HG03025 (cell line): Measurements from ENCODE around the gene KRTAP8-1.

Experiments used
- ATAC-seq: cut with Tn5 transposase; IDR thresholded peaks from one replicate; pipeline ENCODE4 v1.9.1; 2021; ENCODE audit warnings: mild to moderate bottlenecking, moderate library complexity; ENCODE audit not compliant: unreplicated experiment, low FRiP score

KRTAP8-1 gene, protein sequence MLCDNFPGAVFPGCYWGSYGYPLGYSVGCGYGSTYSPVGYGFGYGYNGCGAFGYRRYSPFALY

GRCh38 chr21:30813174-30813573, at the start of gene KRTAP8-1:
Gene KRTAP8-1 (minus strand): TSS chr21:30813274. CDS start chr21:30813220, 54 bp downstream.
- ATAC-seq, result no peak

GRCh38 chr21:30847627-30848500, 34.8 kb upstream of the KRTAP8-1 start:
- ATAC-seq, result no peak

DNA sequence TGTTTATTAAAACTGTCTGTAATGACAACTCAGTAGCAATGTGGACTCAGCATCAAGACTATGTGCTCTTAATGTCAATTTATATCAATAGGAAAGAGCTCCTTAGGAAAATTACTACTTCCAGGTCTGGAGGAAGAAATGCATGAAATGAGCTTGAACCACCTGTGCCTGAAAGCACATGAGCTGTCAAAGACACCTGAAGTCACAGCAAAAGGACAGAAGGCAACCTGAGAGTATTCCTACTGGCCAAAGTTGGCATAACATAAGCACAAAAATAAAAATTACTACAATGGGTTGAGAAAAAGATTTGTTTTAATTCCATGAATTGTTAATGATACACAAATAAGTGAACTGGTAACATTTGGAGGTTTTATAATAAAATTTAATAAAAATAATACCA, 29.9 kb upstream of the KRTAP8-1 start:
- ATAC-seq, result no peak

DNA sequence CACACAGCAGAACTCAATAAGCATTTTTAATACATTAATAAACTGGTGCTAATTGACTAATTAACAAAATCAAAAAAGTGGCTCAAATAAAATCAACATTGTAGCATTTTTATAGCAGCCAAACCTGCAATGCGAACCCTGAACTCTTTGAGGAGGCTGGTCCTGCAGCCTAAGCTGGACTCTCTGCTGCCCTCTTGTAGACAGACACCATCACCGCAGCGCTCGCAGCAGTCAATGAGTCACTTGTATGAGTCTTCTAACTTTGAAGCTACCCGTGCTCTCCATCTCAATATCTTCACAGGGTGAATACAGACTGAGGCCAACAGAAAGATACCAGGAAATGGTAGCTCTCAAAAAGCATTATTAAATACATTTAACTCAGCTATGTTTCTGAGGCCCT, 26.2 kb upstream of the KRTAP8-1 start:
- no peak for ATAC-seq

- ATAC-seq, result no peak
These were observed 25.5 kb upstream of the KRTAP8-1 start for GRCh38 chr21:30838536-30838935.

GRCh38 chr21:30831194-30831765, 18.2 kb upstream of the KRTAP8-1 start:
- ATAC-seq, result no peak

GRCh38 chr21:30829659-30830058, 16.6 kb upstream of the KRTAP8-1 start, which contains the start of gene KRTAP7-1:
Gene KRTAP7-1 (minus strand): TSS chr21:30829759. CDS start chr21:30829698, 61 bp downstream.
- no peak for ATAC-seq

DNA sequence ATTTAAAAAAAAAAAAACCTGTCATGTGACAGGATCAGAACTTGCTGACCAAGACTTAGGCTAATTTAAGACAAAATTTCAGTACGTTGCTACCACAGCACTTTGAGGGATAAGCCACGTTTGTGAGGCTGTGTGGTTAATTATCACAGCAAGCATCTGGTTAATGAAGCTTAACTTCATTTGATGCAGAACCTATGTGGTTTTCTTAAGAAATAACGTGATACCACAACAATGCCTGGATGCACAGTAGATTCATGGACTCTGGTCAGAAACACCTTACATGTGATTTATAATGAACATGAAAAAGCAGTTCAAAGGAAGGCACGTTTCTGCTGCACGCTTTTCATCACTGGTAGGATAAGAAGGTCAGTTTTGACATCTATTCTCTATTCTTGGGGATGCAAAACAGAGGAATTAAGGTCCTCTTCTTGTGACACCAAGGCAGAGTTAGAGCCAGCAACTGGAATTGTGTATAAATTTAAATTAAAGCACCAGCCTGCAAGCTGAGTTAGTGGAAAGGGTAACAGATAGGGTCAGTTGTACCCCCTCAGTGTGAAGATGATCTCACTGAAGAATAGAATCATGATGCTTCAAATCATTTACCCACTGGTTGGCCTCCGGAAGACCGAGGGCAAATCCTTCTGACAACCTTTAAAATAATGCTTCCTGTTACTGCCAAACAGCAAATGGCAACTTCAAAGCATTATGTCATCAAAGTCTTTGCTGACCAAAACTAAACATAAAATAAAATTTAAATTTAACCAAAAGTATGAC, 6.0 kb upstream of the KRTAP8-1 start:
- no peak for ATAC-seq

GRCh38 chr21:30800605-30801004, 12.5 kb downstream of the KRTAP8-1 start:
- no peak for ATAC-seq

GRCh38 chr21:30793581-30794314, 19.3 kb downstream of the KRTAP8-1 start:
- ATAC-seq, result no peak

DNA sequence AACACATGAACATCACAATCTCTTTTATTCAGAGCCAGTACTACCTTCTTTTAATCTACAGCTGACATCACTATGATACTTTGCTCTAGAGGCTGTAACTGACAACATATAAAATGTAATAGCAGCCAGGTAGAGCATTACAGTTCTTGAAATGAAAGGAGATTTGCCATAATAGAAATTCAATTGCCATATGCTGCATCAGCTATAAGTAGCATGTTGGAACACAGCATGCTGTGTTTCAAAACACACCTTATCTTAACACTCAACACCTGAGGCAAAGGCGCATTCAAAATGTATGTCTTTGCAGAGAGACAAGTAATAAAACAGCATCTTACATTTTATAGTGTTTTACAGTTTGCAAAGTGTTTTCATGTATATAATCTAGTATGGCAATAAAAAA, 33.8 kb downstream of the KRTAP8-1 start:
- ATAC-seq, result no peak

DNA sequence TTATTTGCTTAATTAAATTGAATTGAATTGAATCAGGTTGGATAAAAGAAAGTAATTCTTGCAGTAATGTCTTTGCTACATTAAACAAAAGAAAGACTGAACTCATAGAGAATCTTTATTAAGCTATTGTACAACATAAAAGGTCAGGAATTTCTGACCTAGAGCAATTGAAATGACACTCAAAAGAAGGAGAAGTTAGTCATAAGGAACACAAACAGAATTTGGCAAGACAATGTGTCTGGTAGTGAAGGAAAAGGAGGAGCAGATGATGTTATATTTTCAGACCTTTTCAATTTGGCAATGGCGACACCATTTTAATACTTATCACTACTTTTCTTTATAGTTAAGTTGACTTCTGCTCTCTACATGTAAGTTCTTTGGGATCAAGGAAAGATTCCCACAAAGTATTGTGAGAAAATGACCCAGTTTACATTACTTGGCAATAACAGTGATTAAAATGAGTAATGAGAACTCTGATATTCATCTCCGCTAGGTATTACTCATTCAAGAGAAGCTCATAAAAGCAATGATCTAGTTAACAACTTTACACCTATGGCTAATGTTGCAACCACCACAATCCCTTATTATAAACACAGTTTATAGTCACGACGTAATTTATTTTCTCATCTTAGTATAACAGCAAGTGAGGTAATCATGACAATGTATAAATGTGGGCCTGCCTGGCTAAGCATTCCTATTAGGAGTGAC, 43.2 kb downstream of the KRTAP8-1 start:
- ATAC-seq, result no peak
